Brain pericyte (primary cell): Measurements from ENCODE around the gene E2F7.

ENCODE experiments used
- DNase-seq: peaks from one replicate; pipeline ENCODE4 v3.0.0-alpha.2; 2012; ENCODE audit warnings: low read depth, low spot score

E2F7 gene

GRCh38 chr12:77062846-77063461, 2.4 kb downstream of the E2F7 start:
- DNase-seq = no peak

DNA sequence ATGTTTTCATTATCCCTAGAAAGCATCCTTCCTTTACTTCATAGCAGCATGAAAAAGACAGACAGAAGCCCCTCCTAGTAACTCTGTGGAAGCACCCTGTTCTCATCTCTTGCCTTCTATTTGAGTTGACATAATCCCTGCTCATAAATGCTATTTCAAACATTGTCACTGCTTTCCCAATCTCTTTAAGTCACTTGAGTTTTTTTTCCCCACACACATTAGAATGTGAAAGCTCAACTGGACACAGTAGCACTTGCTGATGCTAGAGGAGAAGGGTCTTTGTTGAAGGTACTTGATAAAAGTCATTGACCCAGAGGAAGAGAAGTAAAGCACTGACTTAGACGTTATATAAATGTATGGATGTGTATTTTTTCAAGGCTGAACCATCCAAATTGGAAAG, 3.0 kb downstream of the E2F7 start:
- DNase-seq = no peak

DNA sequence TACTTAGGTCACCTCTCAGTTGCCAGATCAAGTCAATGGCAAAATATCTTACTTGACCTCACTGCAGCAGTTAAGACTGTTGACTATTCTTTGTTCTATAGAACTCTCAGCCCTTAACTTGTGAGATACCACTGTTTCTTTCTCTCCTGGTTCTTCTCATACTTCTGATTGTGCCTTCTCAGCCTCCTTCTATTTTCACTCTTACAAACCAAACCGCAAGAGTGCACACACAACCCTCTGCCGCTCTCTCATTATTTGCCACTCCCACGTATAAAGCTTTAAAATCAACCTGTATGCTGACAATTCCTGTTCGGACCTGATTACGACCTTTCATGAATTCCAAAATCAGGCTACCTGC, 4.5 kb downstream of the E2F7 start:
- no peak for DNase-seq

- DNase-seq = no peak
These were observed 5.1 kb downstream of the E2F7 start for GRCh38 chr12:77060136-77060882.

DNA sequence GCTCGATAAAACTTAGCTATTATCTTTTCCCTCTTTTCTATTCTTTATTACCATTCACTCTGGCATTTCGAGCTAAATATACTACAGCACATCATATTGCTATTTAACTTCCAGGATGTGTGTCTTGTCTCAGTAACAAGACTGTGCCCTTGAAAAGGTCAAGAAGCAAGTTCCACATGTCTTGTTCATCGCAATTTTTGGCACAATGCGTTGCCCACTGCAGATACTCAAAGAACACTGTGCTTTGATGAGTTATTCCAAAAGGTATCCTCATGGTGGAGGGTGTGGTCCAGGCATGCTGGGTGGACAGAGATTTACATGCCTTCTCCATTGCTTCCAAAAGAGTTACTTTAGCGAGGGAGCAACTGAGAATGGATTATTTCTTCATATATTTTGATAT, 6.6 kb downstream of the E2F7 start:
- no peak for DNase-seq

DNA sequence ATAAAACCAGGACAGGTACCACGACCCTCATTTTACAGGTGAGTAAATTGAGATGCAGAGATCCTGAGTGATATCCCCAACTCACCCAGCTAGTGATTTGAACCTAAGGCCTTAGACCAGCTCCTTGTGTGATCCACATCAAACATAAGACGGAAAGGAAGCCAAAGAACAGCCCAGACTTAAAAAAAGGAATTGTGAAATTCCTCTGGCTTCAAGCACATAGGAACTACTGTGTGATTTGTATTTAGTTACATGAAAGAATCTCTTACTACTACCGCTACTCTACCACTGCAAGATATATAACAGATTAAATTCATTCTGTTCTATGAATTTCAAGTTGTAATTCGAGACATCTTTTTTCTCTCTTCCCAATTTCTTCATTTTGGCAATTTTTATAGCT, 10.5 kb downstream of the E2F7 start:
- no peak for DNase-seq

DNA sequence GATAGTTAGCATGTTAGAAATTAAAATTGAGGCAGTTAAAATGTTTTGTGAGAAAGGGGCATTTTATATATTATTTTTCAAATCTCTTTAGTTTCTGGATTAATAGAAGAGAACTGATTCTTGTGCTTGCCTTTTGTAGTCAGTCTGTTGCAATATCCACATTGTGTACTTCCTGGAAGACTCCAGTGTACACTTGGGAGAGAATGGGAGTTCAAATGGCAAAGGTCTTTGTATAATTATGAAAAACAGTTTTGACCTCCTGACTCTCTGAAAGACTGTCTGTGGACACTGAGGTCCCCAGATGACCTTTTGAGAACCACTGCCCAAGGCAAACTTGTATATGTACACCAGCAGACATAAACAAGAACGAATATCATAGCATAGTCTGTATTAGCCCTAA, 12.1 kb downstream of the E2F7 start:
- no peak for DNase-seq

- no peak for DNase-seq
These were observed 15.5 kb downstream of the E2F7 start for GRCh38 chr12:77049767-77050353.

GRCh38 chr12:77047341-77048109, 17.8 kb downstream of the E2F7 start:
- no peak for DNase-seq

GRCh38 chr12:77046468-77046867, 18.9 kb downstream of the E2F7 start:
- no peak for DNase-seq

DNA sequence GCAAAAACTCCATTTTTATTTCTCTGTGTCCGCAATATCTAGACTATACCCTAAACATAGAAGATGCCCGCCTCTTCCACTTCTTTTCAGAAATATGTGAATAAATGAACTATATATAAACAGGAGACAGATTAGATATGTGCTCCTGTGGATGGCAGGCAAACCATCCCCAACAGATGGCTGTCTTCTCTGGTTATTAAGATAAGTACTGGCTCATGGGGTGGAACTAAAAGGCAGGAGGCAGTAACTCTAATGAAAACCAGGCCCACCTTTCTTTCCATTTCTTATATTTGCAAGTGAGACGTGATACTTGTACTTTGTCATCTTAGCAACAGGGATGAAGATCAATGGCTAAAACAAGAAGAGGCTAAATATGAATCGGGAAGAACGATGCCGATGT, 20.2 kb downstream of the E2F7 start:
- DNase-seq = no peak

DNA sequence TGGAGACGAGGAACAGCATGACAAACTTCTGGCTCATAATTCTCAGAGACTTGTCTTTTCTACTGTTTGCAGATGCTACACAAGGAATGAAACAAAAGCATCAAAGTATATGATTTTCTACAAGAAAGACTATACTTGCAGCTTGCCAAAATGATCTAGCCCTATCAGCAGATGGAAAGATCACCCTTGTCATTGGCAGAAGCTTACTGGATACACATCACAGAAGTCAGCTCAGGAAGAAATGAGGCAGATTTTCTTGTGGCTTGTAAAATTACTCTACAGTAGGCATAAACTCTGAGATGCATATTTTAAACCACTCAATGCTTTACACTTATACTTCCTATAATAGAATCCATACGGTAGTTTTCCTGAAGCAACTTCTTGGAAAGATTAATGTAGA, 20.6 kb downstream of the E2F7 start:
- DNase-seq = no peak

DNA sequence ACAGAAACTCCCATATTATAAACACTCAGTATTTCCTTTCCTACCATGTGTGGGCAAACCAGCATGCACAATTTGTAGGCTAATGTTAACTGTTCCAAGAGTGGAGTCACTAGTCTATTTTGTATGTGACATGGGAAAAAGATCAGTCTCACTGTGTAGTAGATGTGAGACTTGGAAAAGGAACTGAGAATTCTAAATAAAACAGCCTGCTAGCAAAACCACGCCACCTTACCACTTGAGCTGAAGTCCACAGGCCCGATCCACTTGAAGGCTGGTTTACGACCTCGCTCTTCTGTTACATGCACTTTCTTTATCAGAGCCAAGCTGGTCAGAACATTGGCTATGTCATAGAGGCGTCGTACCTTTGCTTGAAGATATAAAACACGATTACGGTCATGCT, 22.5 kb downstream of the E2F7 start:
- DNase-seq = no peak

- no peak for DNase-seq
These were observed 25.1 kb downstream of the E2F7 start for GRCh38 chr12:77040231-77040630.

DNA sequence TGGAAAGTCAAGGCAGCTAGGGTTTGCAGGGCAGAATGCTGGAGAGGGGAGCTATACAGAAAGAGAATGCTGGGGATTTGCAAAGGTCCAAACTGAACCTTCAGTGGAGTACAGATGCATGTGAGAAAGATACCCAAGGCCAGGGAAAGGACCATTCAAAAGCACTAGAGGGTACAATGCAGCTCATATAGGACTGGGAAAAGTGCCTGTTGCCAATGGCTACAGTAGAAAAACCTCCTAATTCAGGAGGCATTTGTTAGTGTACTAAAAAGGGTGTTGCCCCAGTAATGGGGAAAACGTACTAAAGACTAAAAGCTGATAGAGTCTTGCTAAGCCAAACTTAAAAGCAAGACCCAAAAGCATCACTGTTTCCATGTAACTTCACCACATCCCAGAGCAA, 30.1 kb downstream of the E2F7 start:
- no peak for DNase-seq

- no peak for DNase-seq
These were observed 31.5 kb downstream of the E2F7 start for GRCh38 chr12:77033658-77034536.

- no peak for DNase-seq
These were observed 33.0 kb downstream of the E2F7 start for GRCh38 chr12:77032406-77032805.

DNA sequence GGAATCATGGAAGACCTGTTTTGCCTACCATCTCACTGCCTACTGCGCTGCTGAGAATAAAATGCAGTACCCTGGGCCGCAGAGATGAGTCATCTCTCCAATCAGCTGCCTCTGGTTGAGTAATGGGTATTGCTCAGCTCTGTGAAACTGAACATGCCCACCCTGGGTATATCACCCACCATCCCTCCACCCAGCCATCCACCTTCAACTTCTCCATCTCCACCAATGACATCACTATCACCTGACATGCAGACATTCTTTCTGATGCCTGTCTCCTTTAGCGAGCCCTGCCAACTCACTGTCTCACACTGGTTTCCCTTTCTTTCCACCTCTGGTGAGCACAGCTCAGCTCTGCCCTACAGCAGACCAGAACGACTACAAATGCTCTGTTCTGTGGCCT, 33.6 kb downstream of the E2F7 start:
- no peak for DNase-seq

GRCh38 chr12:77025782-77026314, 39.5 kb downstream of the E2F7 start:
- DNase-seq = no peak

- DNase-seq = no peak
These were observed 41.9 kb downstream of the E2F7 start for GRCh38 chr12:77023501-77023900.

GRCh38 chr12:77019920-77020319, 45.4 kb downstream of the E2F7 start:
- no peak for DNase-seq
